ENCODE results near the gene C10orf71.

C10orf71 gene

DNA sequence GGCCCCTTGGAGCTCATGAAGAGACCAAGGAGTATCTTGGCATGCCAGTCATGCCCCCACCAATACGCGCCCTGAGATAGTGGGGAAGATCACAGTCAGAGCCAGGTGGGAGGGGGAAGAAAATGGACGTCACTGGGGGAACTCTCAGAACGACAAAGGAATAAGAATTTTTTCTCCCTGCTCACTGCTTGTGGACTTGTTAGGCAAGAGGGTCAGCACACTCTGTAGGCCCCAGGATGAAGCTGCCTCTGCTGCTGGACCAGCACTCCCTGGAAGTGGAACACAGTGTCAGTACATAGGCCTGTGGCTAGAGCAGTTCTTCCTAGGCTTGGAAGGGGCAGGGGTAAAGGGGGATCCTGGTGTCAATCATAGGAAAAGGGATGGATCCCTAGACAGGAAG lies 50.4 kb downstream of the C10orf71 start:
- ATAC-seq, result no peak
- Mint-ChIP-seq H3K27ac (peak overlapping the region in 1 of 2 donors; percentile 27), H3K4me3 (no peak overlapping the region), H3K4me1 (no peaks in the 10 kb centered on the region), H3K9me3 (peaks cover 6 to 19% of the 10 kb centered on the region in 2 donors), H3K27me3 (no peaks in the 10 kb centered on the region)
- no peak for DNase-seq

DNA sequence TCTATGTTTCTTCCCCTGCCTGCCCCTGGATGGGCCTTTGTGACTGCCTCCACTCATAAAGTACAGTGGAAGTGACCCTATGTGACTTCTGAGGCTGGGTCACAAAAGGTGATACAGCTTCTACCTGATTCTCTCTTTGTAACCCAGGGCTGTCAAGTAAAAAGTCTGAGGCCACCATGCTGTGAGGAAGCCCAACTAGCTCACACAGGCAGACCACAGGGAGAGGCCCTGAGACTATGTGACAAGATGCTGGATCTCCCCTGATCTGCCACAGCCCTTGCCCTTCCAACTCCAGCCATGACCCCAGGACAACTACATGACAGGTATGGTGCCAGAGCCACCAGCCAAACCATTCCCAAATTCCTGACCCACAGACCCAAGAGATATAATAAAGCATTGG lies 51.2 kb downstream of the C10orf71 start:
- Mint-ChIP-seq H3K27ac (no peak overlapping the region), H3K4me1 (no peaks in the 10 kb centered on the region), H3K4me3 (no peak overlapping the region), H3K27me3 (no peaks in the 10 kb centered on the region), H3K9me3 (peaks cover 6 to 19% of the 10 kb centered on the region in 2 donors)
- DNase-seq (no peak), ATAC-seq (no peak)

DNA sequence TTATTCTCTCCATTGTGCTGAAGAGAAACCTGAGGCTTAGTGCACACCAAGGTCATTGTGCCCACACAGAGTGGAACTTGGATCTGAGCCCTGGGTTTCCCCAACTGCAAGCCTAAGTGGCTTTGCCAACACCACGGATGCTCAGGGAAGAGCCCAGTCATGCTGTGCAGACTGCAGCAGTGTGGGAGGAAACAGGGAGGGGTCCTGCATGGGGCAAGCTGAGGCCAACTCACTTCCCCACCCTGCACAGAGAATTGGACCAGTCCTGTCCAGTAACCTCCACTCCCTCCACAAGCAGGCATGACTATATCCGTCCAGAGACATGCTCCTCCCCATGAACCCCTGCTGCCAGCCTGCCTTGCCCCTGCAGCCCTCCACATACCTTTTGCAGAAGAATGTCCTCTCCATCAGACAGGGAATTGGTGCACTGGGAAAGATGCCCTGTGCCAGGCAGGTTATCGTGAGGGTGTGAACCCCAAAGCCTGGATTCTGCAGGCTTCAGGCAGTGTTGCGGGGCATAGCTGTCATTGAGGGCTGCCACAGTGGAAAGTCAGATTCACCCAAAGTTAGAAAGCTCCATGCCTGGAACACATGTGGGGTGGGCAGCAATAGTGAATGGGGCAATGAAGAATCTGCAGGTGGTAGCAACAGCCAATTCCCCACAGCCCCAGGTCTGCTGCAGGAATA lies 52.0 kb downstream of the C10orf71 start:
- no peaks in the 10 kb centered on the region for H3K27me3 Mint-ChIP-seq
- ATAC-seq (no peak), DNase-seq (no peak)
- peaks cover 6 to 19% of the 10 kb centered on the region in 2 donors for H3K9me3 Mint-ChIP-seq
- H3K4me1 Mint-ChIP-seq, result no peaks in the 10 kb centered on the region
- no peak overlapping the region for H3K27ac Mint-ChIP-seq
- no peak overlapping the region for H3K4me3 Mint-ChIP-seq

GRCh38 chr10:49351669-49352068 lies 52.7 kb downstream of the C10orf71 start:
- Mint-ChIP-seq H3K4me1 (no peaks in the 10 kb centered on the region), H3K4me3 (no peak overlapping the region), H3K27ac (no peak overlapping the region), H3K27me3 (no peaks in the 10 kb centered on the region), H3K9me3 (peaks cover 6 to 19% of the 10 kb centered on the region in 2 donors)
- no peak for DNase-seq
- ATAC-seq, result no peak

DNA sequence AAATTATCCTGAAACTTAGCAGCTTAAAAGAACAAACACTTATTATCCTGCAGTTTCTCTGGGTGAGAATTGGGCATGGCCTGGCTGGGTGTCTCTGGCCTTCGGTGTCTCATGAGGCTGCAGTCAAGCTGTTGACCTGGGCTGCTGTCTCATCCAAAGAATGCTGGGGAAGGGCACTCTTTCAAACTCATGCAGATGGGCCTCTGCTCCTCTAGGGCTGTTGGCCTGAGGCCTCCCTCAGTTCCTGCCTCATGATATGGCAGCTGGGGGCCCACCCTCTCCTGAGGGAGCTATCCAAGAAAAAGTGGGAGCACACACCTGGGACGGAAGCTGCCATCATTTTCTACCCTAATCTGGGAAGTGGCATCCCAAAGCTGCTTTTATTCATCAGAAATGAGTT lies 53.4 kb downstream of the C10orf71 start:
- no peaks in the 10 kb centered on the region for H3K4me1 Mint-ChIP-seq
- ATAC-seq, result no peak

GRCh38 chr10:49353026-49353894 lies 54.3 kb downstream of the C10orf71 start:
- Mint-ChIP-seq H3K4me1 (no peaks in the 10 kb centered on the region), H3K9me3 (peaks cover 6 to 19% of the 10 kb centered on the region in 2 donors), H3K27ac (no peak overlapping the region), H3K4me3 (no peak overlapping the region), H3K27me3 (peaks cover under 1% of the 10 kb centered on the region)
- ATAC-seq, result no peak
- no peak for DNase-seq

More for the DNA sequence above, 53.4 kb downstream of the C10orf71 start:
- Mint-ChIP-seq H3K27me3 (no peaks in the 10 kb centered on the region), H3K27ac (no peak overlapping the region), H3K9me3 (peaks cover 6 to 19% of the 10 kb centered on the region in 2 donors), H3K4me3 (no peak overlapping the region)
- DNase-seq, result no peak

- Mint-ChIP-seq H3K4me3 (no peak overlapping the region), H3K27me3 (peaks cover 8% of the 10 kb centered on the region), H3K9me3 (peaks cover 6 to 18% of the 10 kb centered on the region in 2 donors), H3K4me1 (no peaks in the 10 kb centered on the region), H3K27ac (no peak overlapping the region)
- ATAC-seq (no peak), DNase-seq (no peak)
Measured at GRCh38 chr10:49353895-49354566, 55.1 kb downstream of the C10orf71 start.

DNA sequence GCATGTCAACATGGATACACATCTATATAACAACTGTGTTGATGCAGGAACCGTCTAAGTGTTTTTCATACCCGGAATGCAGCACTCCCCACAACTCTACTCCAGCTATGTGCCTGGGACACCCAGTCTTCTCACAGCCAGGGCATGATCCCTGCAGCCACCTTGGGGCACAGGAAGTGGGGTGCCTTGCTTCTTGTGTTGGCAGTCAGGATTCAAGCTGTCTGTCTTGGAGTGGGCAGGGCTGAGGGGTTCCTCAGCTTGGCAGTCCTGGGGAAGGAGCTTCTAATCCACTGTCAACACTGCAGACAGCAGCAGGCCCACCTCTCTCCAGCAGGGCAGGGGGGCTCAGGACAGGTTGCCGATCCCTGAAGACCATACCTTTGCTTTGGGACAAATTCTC lies 55.6 kb downstream of the C10orf71 start:
- Mint-ChIP-seq H3K27me3 (peaks cover 11% of the 10 kb centered on the region), H3K9me3 (peaks cover 6 to 12% of the 10 kb centered on the region in 2 donors), H3K27ac (no peak overlapping the region), H3K4me1 (no peaks in the 10 kb centered on the region), H3K4me3 (no peak overlapping the region)
- no peak for DNase-seq
- no peak for ATAC-seq

GRCh38 chr10:49355221-49355620 lies 56.3 kb downstream of the C10orf71 start:
- H3K27ac Mint-ChIP-seq, result no peak overlapping the region
- H3K4me3 Mint-ChIP-seq, result no peak overlapping the region
- H3K9me3 Mint-ChIP-seq, result peaks cover 3 to 6% of the 10 kb centered on the region in 2 donors
- DNase-seq (no peak), ATAC-seq (no peak)
- H3K27me3 Mint-ChIP-seq, result peaks cover 11% of the 10 kb centered on the region
- no peaks in the 10 kb centered on the region for H3K4me1 Mint-ChIP-seq

DNA sequence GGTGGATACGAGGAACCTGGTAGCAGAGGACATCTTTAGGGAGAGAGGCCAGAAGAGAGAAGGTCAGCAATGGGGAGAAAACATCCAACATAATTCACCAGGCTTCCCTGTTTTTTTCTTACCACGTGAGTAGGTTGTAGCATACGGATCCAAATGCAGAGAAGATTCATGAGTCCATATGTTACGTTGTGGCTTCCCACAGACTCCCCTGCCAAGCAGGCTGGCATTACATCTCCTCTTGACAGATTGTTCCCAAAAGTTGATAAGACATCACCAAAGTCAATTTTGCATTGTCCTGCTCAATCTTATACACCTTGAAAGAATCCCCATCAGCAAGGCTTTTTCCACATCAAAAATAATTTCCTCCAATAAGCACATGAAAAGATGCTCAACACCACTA lies 57.2 kb downstream of the C10orf71 start:
- no peak overlapping the region for H3K27ac Mint-ChIP-seq
- ATAC-seq (no peak), DNase-seq (no peak)
- no peaks in the 10 kb centered on the region for H3K4me1 Mint-ChIP-seq
- no peaks in the 10 kb centered on the region for H3K9me3 Mint-ChIP-seq
- no peak overlapping the region for H3K4me3 Mint-ChIP-seq
- H3K27me3 Mint-ChIP-seq, result peaks cover 11% of the 10 kb centered on the region

DNA sequence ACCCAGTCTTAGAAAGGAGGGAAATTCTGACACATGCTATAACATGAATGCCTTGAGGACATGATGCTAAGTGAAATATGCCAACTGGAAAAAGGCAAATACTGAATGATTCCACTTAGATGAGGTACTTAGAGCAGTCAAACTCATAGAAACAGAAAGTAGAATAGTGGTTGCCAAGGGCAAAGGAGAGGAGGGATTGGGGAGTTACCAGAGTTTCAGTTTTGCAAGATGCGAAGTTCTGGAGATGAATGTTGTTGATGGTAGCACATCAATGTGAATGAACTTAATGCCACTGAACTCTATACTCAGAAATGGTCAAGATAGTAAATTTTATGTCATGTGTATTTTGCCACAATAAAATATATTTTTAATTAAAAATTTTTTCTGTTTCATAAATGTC lies 58.0 kb downstream of the C10orf71 start:
- ATAC-seq, result peak; percentile 80
- H3K4me1 Mint-ChIP-seq, result no peaks in the 10 kb centered on the region

GRCh38 chr10:49357910-49358309 lies 58.9 kb downstream of the C10orf71 start:
- no peak for DNase-seq
- Mint-ChIP-seq H3K4me1 (no peaks in the 10 kb centered on the region), H3K9me3 (no peaks in the 10 kb centered on the region), H3K27me3 (peaks cover 17% of the 10 kb centered on the region), H3K4me3 (no peak overlapping the region), H3K27ac (no peak overlapping the region)
- ATAC-seq, result no peak

More for the DNA sequence above, 58.0 kb downstream of the C10orf71 start:
- Mint-ChIP-seq H3K9me3 (no peaks in the 10 kb centered on the region), H3K4me3 (no peak overlapping the region), H3K27ac (no peak overlapping the region), H3K27me3 (peaks cover 11% of the 10 kb centered on the region)
- DNase-seq, result no peak

DNA sequence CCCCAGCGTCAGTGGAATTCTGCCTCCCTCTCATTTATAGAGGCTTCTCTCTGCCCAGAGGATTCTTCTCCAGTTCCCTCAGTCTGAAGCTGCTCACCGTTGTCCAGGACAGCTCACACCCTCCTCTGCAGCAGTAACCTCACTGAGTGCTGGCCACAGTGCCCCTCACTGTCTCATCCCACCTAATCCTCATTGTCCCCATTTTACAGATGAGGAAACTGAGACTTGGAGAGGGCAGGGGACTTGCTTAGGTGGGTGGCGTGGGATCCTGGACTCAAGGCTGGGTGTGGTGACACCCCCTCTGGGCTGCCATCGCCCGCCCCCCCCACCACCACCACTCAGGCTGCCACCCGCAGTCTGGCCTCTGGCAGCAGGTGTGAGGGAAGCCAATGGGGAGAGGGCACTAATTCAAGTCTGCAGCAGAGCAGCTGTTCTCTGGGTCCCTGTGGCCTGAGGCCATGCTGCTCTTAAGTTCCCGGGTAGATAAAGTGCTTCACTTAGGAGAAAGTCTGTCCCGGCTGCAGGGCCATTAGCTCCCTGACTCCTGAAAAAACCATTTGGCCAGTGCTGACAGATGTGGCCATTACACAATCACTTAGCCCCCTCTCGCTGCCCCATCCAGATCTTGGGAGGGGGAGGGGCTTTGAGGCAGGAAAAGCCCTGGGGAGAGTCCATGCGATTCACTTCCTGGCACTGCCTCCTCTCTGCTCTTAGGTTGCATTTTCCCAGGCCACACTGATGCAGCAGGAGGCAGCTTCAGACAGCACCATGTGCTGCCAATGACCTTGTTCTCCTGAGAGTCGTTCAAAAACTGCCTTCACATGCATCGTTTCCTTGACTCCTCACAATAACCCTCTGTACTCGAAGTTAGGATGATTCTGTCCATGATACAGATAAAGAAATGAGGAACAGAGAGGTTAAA lies 60.6 kb downstream of the C10orf71 start:
- peaks cover 18% of the 10 kb centered on the region for H3K27me3 Mint-ChIP-seq
- no peak overlapping the region for H3K4me3 Mint-ChIP-seq
- no peaks in the 10 kb centered on the region for H3K9me3 Mint-ChIP-seq
- DNase-seq (no peak), ATAC-seq (no peak)
- no peak overlapping the region for H3K27ac Mint-ChIP-seq
- H3K4me1 Mint-ChIP-seq, result no peaks in the 10 kb centered on the region

DNA sequence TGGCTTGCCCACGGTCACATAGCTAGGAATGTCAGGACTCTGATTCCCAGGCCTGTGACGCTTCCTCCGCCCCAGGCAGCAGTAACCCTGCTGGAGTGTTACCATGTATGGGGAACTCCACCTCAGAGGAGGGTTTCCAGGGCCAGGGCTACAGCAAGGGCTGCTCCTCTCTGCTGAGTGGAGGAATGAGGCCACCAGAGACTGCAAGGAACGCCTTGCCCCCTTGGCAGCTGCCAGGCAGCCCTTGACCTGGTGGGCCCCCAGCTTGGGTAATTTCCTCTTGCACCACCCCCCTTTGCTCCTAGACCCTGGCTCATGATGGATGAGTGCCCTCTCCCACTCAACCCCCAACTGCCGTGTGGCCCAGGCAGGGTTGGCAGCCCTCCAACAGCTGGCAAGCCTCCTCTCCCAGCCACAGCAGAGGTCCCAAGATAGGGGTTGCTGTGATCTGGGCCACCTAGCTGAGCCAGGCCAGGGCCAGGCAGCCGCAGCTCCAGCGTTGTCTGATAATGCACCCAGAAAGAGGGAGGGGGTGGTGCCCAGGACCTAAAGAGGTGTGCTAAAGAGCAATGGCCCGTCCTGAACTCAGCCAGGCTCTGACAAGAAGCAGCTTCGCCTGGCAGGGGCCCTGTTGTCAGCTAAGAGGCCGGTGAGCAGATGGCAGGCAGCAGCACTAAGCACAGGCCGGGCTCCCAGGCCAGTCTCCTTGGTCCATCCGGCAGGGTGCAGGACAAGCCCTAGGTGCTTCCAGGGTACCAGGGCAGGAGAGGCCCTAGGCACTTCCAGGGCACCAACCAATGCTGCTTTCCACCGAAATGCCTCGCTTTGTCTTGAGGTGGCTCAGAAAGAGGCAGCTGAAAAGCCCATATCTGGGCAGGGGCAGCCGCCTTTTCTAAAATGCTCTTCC lies 61.6 kb downstream of the C10orf71 start:
- Mint-ChIP-seq H3K4me1 (no peaks in the 10 kb centered on the region), H3K27me3 (peaks cover 18% of the 10 kb centered on the region), H3K27ac (no peak overlapping the region), H3K4me3 (no peak overlapping the region), H3K9me3 (no peaks in the 10 kb centered on the region)
- no peak for ATAC-seq
- DNase-seq, result no peak
